GM19025 (cell line): ENCODE data around the gene STXBP5L.
"Not testable (repeated sequence)": the region's sequence is repeated elsewhere in the genome, so short reads cannot be mapped to it uniquely, and the experiment has no call there.

Experiments
- ATAC-seq: cut with Tn5 transposase; IDR thresholded peaks from one replicate; pipeline ENCODE4 v1.9.1; 2021; ENCODE audit warnings: mild to moderate bottlenecking, low read depth, moderate library complexity; ENCODE audit not compliant: unreplicated experiment

Gene STXBP5L

GRCh38 chr3:120908030-120908794, at the start of gene STXBP5L:
Gene STXBP5L, plus strand, starts transcription at chr3:120908205. Its CDS starts 1,374 bp downstream, at chr3:120909579.
- peak; percentile 95 for ATAC-seq

- no peak for ATAC-seq
Observed at GRCh38 chr3:120858521-120858920, 49.5 kb upstream of the STXBP5L start.

GRCh38 chr3:120864541-120864940, 43.5 kb upstream of the STXBP5L start:
- no peak for ATAC-seq

- ATAC-seq: no peak
Observed at GRCh38 chr3:120875507-120875906, 32.5 kb upstream of the STXBP5L start.

- ATAC-seq: no peak
Observed at GRCh38 chr3:120875989-120876388, 32.0 kb upstream of the STXBP5L start.

- no peak for ATAC-seq
Observed at GRCh38 chr3:120879411-120879810, 28.6 kb upstream of the STXBP5L start.

- ATAC-seq: no peak
Observed at GRCh38 chr3:120892921-120893320, 15.1 kb upstream of the STXBP5L start.

GRCh38 chr3:120894316-120895057, 13.5 kb upstream of the STXBP5L start:
- ATAC-seq: no peak

- ATAC-seq: not testable (repeated sequence)
Observed at GRCh38 chr3:120901716-120902115, 6.3 kb upstream of the STXBP5L start.

GRCh38 chr3:120903221-120903620, 4.8 kb upstream of the STXBP5L start:
- ATAC-seq: no peak

- no peak for ATAC-seq
Observed at GRCh38 chr3:120907659-120908029, 361 bp upstream of the STXBP5L start.

GRCh38 chr3:120908795-120909601, 993 bp downstream of the STXBP5L start:
- no peak for ATAC-seq

GRCh38 chr3:120909602-120909878, 1.5 kb downstream of the STXBP5L start:
- ATAC-seq: no peak

GRCh38 chr3:120926146-120926545, 18.1 kb downstream of the STXBP5L start:
- no peak for ATAC-seq

GRCh38 chr3:120928991-120929390, 21.0 kb downstream of the STXBP5L start:
- ATAC-seq: no peak

- no peak for ATAC-seq
Observed at GRCh38 chr3:120931593-120931992, 23.6 kb downstream of the STXBP5L start.

- no peak for ATAC-seq
Observed at GRCh38 chr3:120956143-120956542, 48.1 kb downstream of the STXBP5L start.

- ATAC-seq: no peak
Observed at GRCh38 chr3:120982608-120983320, 74.8 kb downstream of the STXBP5L start.

GRCh38 chr3:120983321-120983665, 75.3 kb downstream of the STXBP5L start:
- ATAC-seq: no peak

- no peak for ATAC-seq
Observed at GRCh38 chr3:120983841-120984240, 75.8 kb downstream of the STXBP5L start.

- no peak for ATAC-seq
Observed at GRCh38 chr3:120985242-120985641, 77.2 kb downstream of the STXBP5L start.
